HCT116 (cell line): ENCODE results near the gene KCNJ4. TPM values are rescaled to one million over a fixed set of nuclear protein-coding genes. Genes with fewer than 3 reads are reported as not detected.

Experiments
- ATAC-seq: fragments of 200-7000 bp; cut with Tn5 transposase; 2 replicates; pipeline ENCODE4 v1.9.1; 2020; ENCODE audit warnings: mild to moderate bottlenecking, moderate library complexity
- BruUV-seq: library from RNA; stranded (reverse); fragments of 400-500 nt; replicated peaks from 2 replicates; lab custom pipeline; 2021; lab: Mats Ljungman, UMichigan
- CTCF ChIA-PET: fragments of 300-600 bp; sonication (Branson Sonifier 250); formaldehyde crosslinking; loops from one replicate; lab custom pipeline; 2021; ENCODE audit warnings: antibody characterized with exemption; lab: Charles Lee
- POLR2A ChIA-PET: fragments of 300-600, 350-600 bp; sonication (Branson Sonifier 250); formaldehyde crosslinking; loops from one replicate; lab custom pipeline; 2021; ENCODE audit warnings: antibody characterized with exemption; lab: Charles Lee
- RAD21 ChIA-PET, 2 experiments: fragments of 300-600 bp; sonication (Branson Sonifier 250); formaldehyde crosslinking; loops; one replicate each; lab custom pipeline; 2023; ENCODE audit warnings: low total read pairs in 2 of 2; ENCODE audit not compliant: uncharacterized antibody in 2 of 2, unreplicated experiment in 2 of 2, low non-redundant PET in 1 of 2; lab: Charles Lee
- DNase-seq: peaks from one replicate; pipeline ENCODE4 v3.0.0-alpha.2; 2010; ENCODE audit warnings: low read depth, low spot score
- H2AFZ ChIP-seq: fragments of 200-600 bp; shearing (Covaris generic), sonication (generic); 2 replicates; pipeline ENCODE4 v1.6.1; 2017; ENCODE audit warnings: low read depth, mixed run types, mixed read lengths, antibody characterized with exemption, low read length; ENCODE audit not compliant: poor library complexity, severe bottlenecking
- H3K27ac ChIP-seq: 2 replicates; pipeline ENCODE4 v1.5.1; 2012; ENCODE audit warnings: low read depth, low read length
- H3K27me3 ChIP-seq: fragments of 200-600 bp; sonication (generic); 2 replicates; pipeline ENCODE4 v1.6.1; 2016; ENCODE audit warnings: mixed run types, low read length, mixed read lengths; ENCODE audit not compliant: insufficient read depth
- H3K36me3 ChIP-seq, 2 experiments: fragments of 200-500 bp in 1 of 2; fragments of 200-600 bp in 1 of 2; sonication (Bioruptor generic) in 1 of 2; sonication (generic) in 1 of 2; 2 replicates each; pipeline versions ENCODE4 v1.5.1 to v1.6.1; 2014 to 2016; ENCODE audit warnings: low read length in 2 of 2, inconsistent platforms in 1 of 2, mixed read lengths in 1 of 2, mixed run types in 1 of 2; ENCODE audit not compliant: insufficient read depth in 2 of 2, control insufficient read depth in 1 of 2
- H3K4me1 ChIP-seq, 2 experiments: fragments of 200-600 bp in 1 of 2; sonication (generic) in 1 of 2; 2 replicates each; pipeline versions ENCODE4 v1.5.1 to v1.6.1; 2012 to 2017; ENCODE audit warnings: low read length in 2 of 2, inconsistent platforms in 1 of 2, mild to moderate bottlenecking in 1 of 2, mixed read lengths in 1 of 2, mixed run types in 1 of 2, moderate library complexity in 1 of 2; ENCODE audit not compliant: insufficient read depth in 2 of 2, control insufficient read depth in 1 of 2
- H3K4me2 ChIP-seq: fragments of 200-600 bp; sonication (generic); 2 replicates; pipeline ENCODE4 v1.6.1; 2017; ENCODE audit warnings: mixed run types, low read length, mixed read lengths
- H3K4me3 ChIP-seq, 2 experiments: fragments of 200-600 bp in 1 of 2; sonication (generic) in 1 of 2; replicated peaks in 1 of 2; 2 replicates each; pipeline ENCODE4 v1.5.1; 2011 to 2016; ENCODE audit warnings: low read length in 2 of 2, control low read depth in 1 of 2, low read depth in 1 of 2, mild to moderate bottlenecking in 1 of 2, mixed read lengths in 1 of 2, mixed run types in 1 of 2
- H3K79me2 ChIP-seq: fragments of 200-600 bp; sonication (generic); 2 replicates; pipeline ENCODE4 v1.6.1; 2017; ENCODE audit warnings: mild to moderate bottlenecking, mixed run types, low read length, moderate library complexity, mixed read lengths; ENCODE audit not compliant: insufficient read depth
- H3K9ac ChIP-seq: fragments of 200-600 bp; sonication (generic); 2 replicates; pipeline ENCODE4 v1.6.1; 2016; ENCODE audit warnings: low read length, mixed read lengths
- H3K9me2 ChIP-seq: fragments of 200-600 bp; sonication (generic), shearing (Covaris generic); 2 replicates; pipeline ENCODE4 v1.6.1; 2017; ENCODE audit warnings: mixed run types, mild to moderate bottlenecking, moderate library complexity; ENCODE audit not compliant: insufficient read depth
- H3K9me3 ChIP-seq, 2 experiments: fragments of 200-500 bp in 1 of 2; fragments of 200-600 bp in 1 of 2; sonication (Bioruptor generic) in 1 of 2; sonication (generic) in 1 of 2; 2 replicates each; pipeline ENCODE4 v1.6.1; 2014 to 2017; ENCODE audit warnings: low read length in 2 of 2, mixed read lengths in 2 of 2, inconsistent platforms in 1 of 2, low read depth in 1 of 2, mild to moderate bottlenecking in 1 of 2, mixed run types in 1 of 2, moderate library complexity in 1 of 2; ENCODE audit not compliant: control insufficient read depth in 1 of 2, insufficient read depth in 1 of 2
- H4K20me1 ChIP-seq: fragments of 200-600 bp; sonication (generic), shearing (Covaris generic); 2 replicates; pipeline ENCODE4 v1.6.1; 2017; ENCODE audit warnings: mixed run types, mild to moderate bottlenecking, moderate library complexity; ENCODE audit not compliant: insufficient read depth
- CBX3 ChIP-seq: IDR thresholded peaks from 2 replicates; pipeline ENCODE4 v1.6.1; 2012; ENCODE audit warnings: low read depth
- CEBPB ChIP-seq: IDR thresholded peaks from 2 replicates; pipeline ENCODE4 v1.6.1; 2012; ENCODE audit warnings: low read depth
- EZH2 ChIP-seq: fragments of 200-600 bp; sonication (generic); IDR thresholded peaks from 2 replicates; pipeline ENCODE4 v1.6.1; 2017; ENCODE audit warnings: antibody characterized with exemption, mixed run types
- JUND ChIP-seq: IDR thresholded peaks from 2 replicates; pipeline ENCODE4 v1.6.1; 2012
- POLR2A ChIP-seq: IDR thresholded peaks from 2 replicates; pipeline ENCODE4 v1.7.0; 2011; ENCODE audit warnings: borderline replicate concordance; ENCODE audit not compliant: insufficient read depth, insufficient read length; ENCODE audit errors: extremely low read depth
- POLR2AphosphoS5 ChIP-seq: IDR thresholded peaks from 2 replicates; pipeline ENCODE4 v1.6.1; 2011; ENCODE audit warnings: mild to moderate bottlenecking, low read depth, low read length, moderate library complexity
- SP1 ChIP-seq: IDR thresholded peaks from 2 replicates; pipeline ENCODE4 v1.6.1; 2012; ENCODE audit warnings: low read depth
- SRF ChIP-seq: IDR thresholded peaks from 2 replicates; pipeline ENCODE4 v1.6.1; 2012; ENCODE audit warnings: low read depth
- TCF7L2 ChIP-seq: IDR thresholded peaks from 2 replicates; pipeline ENCODE4 v1.7.0; 2011; ENCODE audit warnings: borderline replicate concordance, inconsistent platforms; ENCODE audit not compliant: insufficient read depth, insufficient read length; ENCODE audit errors: extremely low read depth
- ZFX ChIP-seq: fragments of 450-650 bp; IDR thresholded peaks from 2 replicates; pipeline ENCODE4 v1.6.1; 2017
- ZNF274 ChIP-seq: fragments of 200-500 bp; sonication (Bioruptor generic); IDR thresholded peaks from 2 replicates; pipeline ENCODE4 v1.6.1; 2014; ENCODE audit warnings: mild to moderate bottlenecking, low read depth, low read length, inconsistent platforms
- intact Hi-C: fragments of 100-400 bp; cut with micrococcal nuclease; formaldehyde crosslinking; loops from 2 replicates; pipeline ENCODE4 v1.10.0; 2022
- total RNA-seq: library from RNA; stranded (reverse); gene quantifications from one replicate; pipeline ENCODE4 v1.2.1, GENCODE V29; 2021; ENCODE audit not compliant: unreplicated experiment
- TF ChIP-seq, protein P1 (sequence below): IDR thresholded peaks from 2 replicates; pipeline ENCODE4 v1.6.1; 2011; ENCODE audit warnings: mild to moderate bottlenecking, low read length, moderate library complexity; ENCODE audit not compliant: insufficient replicate concordance; ENCODE audit errors: extremely low read depth
- TF ChIP-seq, protein P2 (sequence below), 3 experiments: fragments of 200-600 bp in 1 of 3; sonication (generic) in 1 of 3; IDR thresholded peaks in 2 of 3; conservative IDR thresholded peaks in 1 of 3; 2 replicates each; pipeline ENCODE4 v1.5.1; 2012 to 2017; ENCODE audit warnings: low read depth in 2 of 3, low read length in 2 of 3, antibody characterized with exemption in 1 of 3, borderline replicate concordance in 1 of 3, control low read depth in 1 of 3, mild to moderate bottlenecking in 1 of 3, mixed read lengths in 1 of 3, mixed run types in 1 of 3, moderate library complexity in 1 of 3; ENCODE audit not compliant: insufficient read depth in 1 of 3
- TF ChIP-seq, protein P3 (sequence below): IDR thresholded peaks from 2 replicates; pipeline ENCODE4 v1.6.1; 2012

The KCNJ4 gene
- total RNA-seq, 1 experiment from 2014 or later, result not detected

DNA sequence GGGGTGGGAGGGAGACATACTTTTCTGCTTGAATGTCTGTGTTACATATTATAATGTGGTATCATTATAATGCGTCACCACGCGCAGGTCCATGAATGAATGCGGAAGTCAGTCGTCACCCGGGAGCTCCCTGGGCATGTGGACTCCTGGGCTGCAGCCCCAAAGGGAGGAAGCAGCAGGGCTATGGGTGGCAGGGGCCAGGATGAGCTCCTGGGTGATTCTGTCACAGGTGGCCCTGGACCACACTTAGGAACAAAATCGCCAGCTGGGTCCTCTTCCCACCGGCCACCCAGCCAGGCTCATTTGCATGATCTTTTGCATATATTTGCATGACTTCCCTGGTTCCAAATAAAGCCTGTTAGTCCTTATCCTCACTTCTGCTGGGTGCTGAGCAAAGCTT, 51.2 kb downstream of the KCNJ4 start (continued):
- TF ChIP-seq, protein P1, sequence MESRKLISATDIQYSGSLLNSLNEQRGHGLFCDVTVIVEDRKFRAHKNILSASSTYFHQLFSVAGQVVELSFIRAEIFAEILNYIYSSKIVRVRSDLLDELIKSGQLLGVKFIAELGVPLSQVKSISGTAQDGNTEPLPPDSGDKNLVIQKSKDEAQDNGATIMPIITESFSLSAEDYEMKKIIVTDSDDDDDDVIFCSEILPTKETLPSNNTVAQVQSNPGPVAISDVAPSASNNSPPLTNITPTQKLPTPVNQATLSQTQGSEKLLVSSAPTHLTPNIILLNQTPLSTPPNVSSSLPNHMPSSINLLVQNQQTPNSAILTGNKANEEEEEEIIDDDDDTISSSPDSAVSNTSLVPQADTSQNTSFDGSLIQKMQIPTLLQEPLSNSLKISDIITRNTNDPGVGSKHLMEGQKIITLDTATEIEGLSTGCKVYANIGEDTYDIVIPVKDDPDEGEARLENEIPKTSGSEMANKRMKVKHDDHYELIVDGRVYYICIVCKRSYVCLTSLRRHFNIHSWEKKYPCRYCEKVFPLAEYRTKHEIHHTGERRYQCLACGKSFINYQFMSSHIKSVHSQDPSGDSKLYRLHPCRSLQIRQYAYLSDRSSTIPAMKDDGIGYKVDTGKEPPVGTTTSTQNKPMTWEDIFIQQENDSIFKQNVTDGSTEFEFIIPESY, result no peak
- TF ChIP-seq SRF, result no peak

DNA sequence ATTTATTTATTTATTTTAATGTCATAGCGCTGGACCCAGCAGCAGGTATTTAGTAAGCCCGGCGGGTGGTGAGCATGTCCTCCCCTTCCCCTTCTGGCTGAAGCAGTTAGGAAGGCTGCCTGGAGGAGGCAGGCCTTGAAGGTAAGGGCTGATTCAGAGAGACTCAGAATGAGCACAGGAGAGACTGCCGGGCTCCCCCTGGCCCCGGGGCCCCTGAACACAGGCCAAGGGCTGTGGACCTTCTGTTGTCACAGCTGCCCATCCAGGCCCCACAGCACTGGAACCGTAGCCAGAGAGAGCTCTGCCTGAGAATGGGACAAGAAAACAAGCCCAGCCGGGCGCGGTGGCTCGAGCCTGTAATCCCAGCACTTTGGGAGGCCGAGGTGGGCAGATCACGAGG, 52.8 kb downstream of the KCNJ4 start:
- TF ChIP-seq EZH2 (no peak), POLR2A (no peak), CBX3 (no peak), ZFX (no peak), CEBPB (no peak), TCF7L2 (no peak), POLR2AphosphoS5 (no peak), JUND (no peak), SP1 (no peak), ZNF274 (no peak)
- TF ChIP-seq, protein P2, sequence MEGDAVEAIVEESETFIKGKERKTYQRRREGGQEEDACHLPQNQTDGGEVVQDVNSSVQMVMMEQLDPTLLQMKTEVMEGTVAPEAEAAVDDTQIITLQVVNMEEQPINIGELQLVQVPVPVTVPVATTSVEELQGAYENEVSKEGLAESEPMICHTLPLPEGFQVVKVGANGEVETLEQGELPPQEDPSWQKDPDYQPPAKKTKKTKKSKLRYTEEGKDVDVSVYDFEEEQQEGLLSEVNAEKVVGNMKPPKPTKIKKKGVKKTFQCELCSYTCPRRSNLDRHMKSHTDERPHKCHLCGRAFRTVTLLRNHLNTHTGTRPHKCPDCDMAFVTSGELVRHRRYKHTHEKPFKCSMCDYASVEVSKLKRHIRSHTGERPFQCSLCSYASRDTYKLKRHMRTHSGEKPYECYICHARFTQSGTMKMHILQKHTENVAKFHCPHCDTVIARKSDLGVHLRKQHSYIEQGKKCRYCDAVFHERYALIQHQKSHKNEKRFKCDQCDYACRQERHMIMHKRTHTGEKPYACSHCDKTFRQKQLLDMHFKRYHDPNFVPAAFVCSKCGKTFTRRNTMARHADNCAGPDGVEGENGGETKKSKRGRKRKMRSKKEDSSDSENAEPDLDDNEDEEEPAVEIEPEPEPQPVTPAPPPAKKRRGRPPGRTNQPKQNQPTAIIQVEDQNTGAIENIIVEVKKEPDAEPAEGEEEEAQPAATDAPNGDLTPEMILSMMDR (IDR thresholded peaks at IDR 0.05 in 2 of 3, conservative IDR thresholded peaks at IDR 0.05 in 1 of 3; ENCODE audit: borderline replicate concordance in 1 of 3, insufficient read depth in 1 of 3, low read depth in 2 of 3, low read length in 2 of 3), result no peak
- TF ChIP-seq, protein P3, sequence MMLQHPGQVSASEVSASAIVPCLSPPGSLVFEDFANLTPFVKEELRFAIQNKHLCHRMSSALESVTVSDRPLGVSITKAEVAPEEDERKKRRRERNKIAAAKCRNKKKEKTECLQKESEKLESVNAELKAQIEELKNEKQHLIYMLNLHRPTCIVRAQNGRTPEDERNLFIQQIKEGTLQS, result no peak
- TF ChIP-seq, protein P1, result no peak
- no peak overlapping the region for H2AFZ ChIP-seq
- H3K27me3 ChIP-seq, result no peaks in the 10 kb centered on the region
- no peaks in the 10 kb centered on the region for H4K20me1 ChIP-seq
- H3K79me2 ChIP-seq, result 0 out of 2 replicates have a peak, but pooled peaks cover 6% of the 10 kb centered on the region
- DNase-seq (no peak), ATAC-seq (no peak)
- no peak overlapping the region for H3K4me2 ChIP-seq
- CTCF ChIA-PET, result no interaction called here
- no peaks in the 10 kb centered on the region for H3K36me3 ChIP-seq
- H3K27ac ChIP-seq, result no peak overlapping the region
- no peak overlapping the region for H3K9ac ChIP-seq
- BruUV-seq, result no TSS peak
- no peak overlapping the region for H3K4me3 ChIP-seq
- intact Hi-C loops, result no loop called here
- H3K4me1 ChIP-seq, result peaks cover 0 to 1% of the 10 kb centered on the region in 2 experiments; a peak in 1 of 4 replicates
- POLR2A ChIA-PET, result no interaction called here
- RAD21 ChIA-PET, result no interaction called here
- H3K9me3 ChIP-seq, result no peaks in the 10 kb centered on the region
- H3K9me2 ChIP-seq, result no peaks in the 10 kb centered on the region
